Hippocampal formation (tissue), 2 donors: ENCODE measurements around the gene PLAAT2.
"Not testable (repeated sequence)": the region's sequence is repeated elsewhere in the genome, so short reads cannot be mapped to it uniquely, and the experiment has no call there.

Experiments used
- DNase-seq, 2 donors: peaks; one replicate each; lab custom pipeline; 2025; lab: John Stamatoyannopoulos, UW

The PLAAT2 gene

GRCh38 chr11:63549411-63549810 is 13.8 kb downstream of the PLAAT2 start:
- peak in 1 of 2 donors; percentile 38 for DNase-seq

GRCh38 chr11:63548178-63548577 is 15.0 kb downstream of the PLAAT2 start:
- DNase-seq = no peak

GRCh38 chr11:63547061-63547460 is 16.1 kb downstream of the PLAAT2 start:
- no peak for DNase-seq

- DNase-seq = no peak
Measured at GRCh38 chr11:63543711-63544110, 19.5 kb downstream of the PLAAT2 start.

GRCh38 chr11:63542506-63542905 is 20.7 kb downstream of the PLAAT2 start:
- not testable (repeated sequence) for DNase-seq

- peak; percentile 53 to 81 for DNase-seq
Measured at GRCh38 chr11:63537293-63538101, 25.7 kb downstream of the PLAAT2 start.

- peak; percentile 50 to 82 for DNase-seq
Measured at GRCh38 chr11:63536669-63537292, 26.4 kb downstream of the PLAAT2 start, which contains the start of gene PLAAT4. Gene PLAAT4 (plus strand): TSS chr11:63536808. CDS start chr11:63536869, 61 bp downstream.

GRCh38 chr11:63535734-63536133 is 27.4 kb downstream of the PLAAT2 start:
- no peak for DNase-seq

GRCh38 chr11:63534895-63535461 is 28.2 kb downstream of the PLAAT2 start:
- DNase-seq = no peak

GRCh38 chr11:63534076-63534475 is 29.1 kb downstream of the PLAAT2 start:
- no peak for DNase-seq

- DNase-seq = no peak
Measured at GRCh38 chr11:63532799-63533475, 30.2 kb downstream of the PLAAT2 start.

- no peak for DNase-seq
Measured at GRCh38 chr11:63532117-63532516, 31.1 kb downstream of the PLAAT2 start.

GRCh38 chr11:63531074-63531792 is 31.9 kb downstream of the PLAAT2 start:
- DNase-seq = not testable (repeated sequence)

- peak; percentile 40 to 77 for DNase-seq
Measured at GRCh38 chr11:63530021-63530420, 33.2 kb downstream of the PLAAT2 start.

GRCh38 chr11:63529373-63529772 is 33.8 kb downstream of the PLAAT2 start:
- DNase-seq = not testable (repeated sequence)

GRCh38 chr11:63528729-63529278 is 34.4 kb downstream of the PLAAT2 start:
- DNase-seq = not testable (repeated sequence)

GRCh38 chr11:63528156-63528555 is 35.0 kb downstream of the PLAAT2 start:
- not testable (repeated sequence) for DNase-seq

- no peak for DNase-seq
Measured at GRCh38 chr11:63527667-63528066, 35.5 kb downstream of the PLAAT2 start.

GRCh38 chr11:63523151-63523550 is 40.0 kb downstream of the PLAAT2 start:
- DNase-seq = no peak

- DNase-seq = no peak
Measured at GRCh38 chr11:63521896-63522295, 41.3 kb downstream of the PLAAT2 start.

GRCh38 chr11:63520606-63521170 is 42.5 kb downstream of the PLAAT2 start:
- no peak for DNase-seq
